Activated naive CD4-positive, alpha-beta T cell treated with anti-CD3 and anti-CD28 coated beads for 36 hours (primary cell): ENCODE data around the gene NR4A1. TPM values are rescaled to one million over a fixed set of nuclear protein-coding genes. Genes with fewer than 3 reads are reported as not detected.

Experiments
- CTCF ChIA-PET: fragments of 350-600 bp; sonication (Branson Sonifier 250); formaldehyde crosslinking; loops from one replicate; lab custom pipeline; 2021; ENCODE audit warnings: antibody characterized with exemption; lab: Charles Lee
- DNase-seq: peaks from one replicate; pipeline ENCODE4 v3.0.0-alpha.2; 2020
- H3K27ac Mint-ChIP-seq: one replicate; pipeline ENCODE4 v1.8.0; 2021; ENCODE audit warnings: mild to moderate bottlenecking, mixed read lengths
- H3K27me3 Mint-ChIP-seq: one replicate; pipeline ENCODE4 v1.8.0; 2021; ENCODE audit warnings: low read depth, mixed read lengths
- H3K36me3 Mint-ChIP-seq: one replicate; pipeline ENCODE4 v1.8.0; 2021; ENCODE audit warnings: low read depth, mixed read lengths
- H3K4me1 Mint-ChIP-seq: one replicate; pipeline ENCODE4 v1.8.0; 2021; ENCODE audit warnings: low read depth, mixed read lengths
- H3K4me3 Mint-ChIP-seq: one replicate; pipeline ENCODE4 v1.8.0; 2021; ENCODE audit warnings: mild to moderate bottlenecking, moderate library complexity, mixed read lengths
- H3K9me3 Mint-ChIP-seq: one replicate; pipeline ENCODE4 v1.8.0; 2021; ENCODE audit warnings: mixed read lengths
- intact Hi-C: fragments of 100-400 bp; cut with micrococcal nuclease; formaldehyde crosslinking; loops from one replicate; pipeline ENCODE4 v1.15.1; 2023
- total RNA-seq, 2 experiments: library from RNA; stranded (reverse); gene quantifications; one replicate each; pipeline ENCODE4 v1.2.3, GENCODE V29; 2021

Gene NR4A1
- total RNA-seq, 2 experiments from 2014 or later: 64.2 to 64.8 TPM

DNA sequence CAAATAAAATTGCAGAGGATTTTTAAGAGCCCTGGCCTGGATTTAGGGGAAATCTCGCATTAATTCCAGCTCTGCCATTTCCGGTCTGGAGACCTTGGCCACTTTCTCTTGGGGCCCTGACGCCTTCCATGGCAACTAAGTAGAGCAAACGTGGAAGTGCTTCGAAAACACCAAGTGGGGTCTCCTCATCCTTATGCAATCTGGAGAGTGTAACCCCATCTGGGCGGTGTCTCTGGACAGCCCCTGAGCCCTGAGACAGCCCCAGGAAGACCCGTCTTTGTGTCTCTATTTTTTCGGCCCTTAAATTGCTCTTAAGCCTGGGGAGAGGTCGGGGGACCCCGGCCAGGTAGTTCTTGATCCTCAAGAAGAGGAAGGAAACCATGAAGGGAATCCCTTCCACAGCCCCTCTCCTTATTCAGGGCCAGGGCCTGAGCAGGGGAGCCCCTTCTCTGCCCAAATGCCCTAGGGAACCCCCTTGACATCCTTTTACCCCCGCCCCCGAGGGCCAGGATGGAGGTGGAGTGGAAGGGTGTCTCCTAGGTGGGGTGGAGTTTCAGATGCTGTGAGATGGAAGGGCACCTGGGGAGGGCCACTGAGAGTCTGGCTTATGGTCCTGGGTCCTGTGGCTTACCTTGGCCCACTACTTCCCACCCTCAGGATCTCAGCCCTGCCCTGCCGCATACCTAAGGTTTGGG is 17.6 kb upstream of the NR4A1 start:
- peaks cover 2% of the 10 kb centered on the region for H3K36me3 Mint-ChIP-seq
- intact Hi-C loops: loop anchor here (1.0 kb wide), 1 partner anchor 18 kb away; the partner anchor contains the start of gene NR4A1
- peak overlapping the region; percentile 56 for H3K4me3 Mint-ChIP-seq
- H3K9me3 Mint-ChIP-seq: no peaks in the 10 kb centered on the region
- peaks cover 41% of the 10 kb centered on the region for H3K4me1 Mint-ChIP-seq
- CTCF ChIA-PET: interaction anchor here (1.3 to 13.8 kb wide), 9 partner anchors 11 to 88 kb away, joined by 3 to 315 read pairs (median 11); partner anchors contain the start of gene ATG101
- no peaks in the 10 kb centered on the region for H3K27me3 Mint-ChIP-seq
- no peak for DNase-seq
- H3K27ac Mint-ChIP-seq: peak overlapping the region; percentile 47

DNA sequence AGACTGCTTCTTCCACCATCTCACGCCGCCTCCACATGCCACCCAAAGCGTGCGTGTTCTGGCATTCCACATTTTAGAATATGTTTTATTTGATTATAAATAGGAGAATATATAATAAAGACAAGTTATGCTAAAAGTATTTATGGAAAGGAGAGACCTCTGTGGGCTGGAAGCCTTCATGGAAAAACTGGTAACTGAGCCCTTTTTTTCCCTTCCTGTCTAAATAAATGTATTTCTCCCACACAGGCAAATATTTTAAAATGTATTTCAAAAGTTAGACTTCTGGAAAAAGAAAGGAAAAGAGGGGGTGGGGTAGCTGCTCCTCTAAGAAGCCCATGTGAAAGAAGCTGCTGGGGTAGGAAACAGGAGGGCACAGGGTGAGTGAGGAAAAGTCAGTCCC is 16.1 kb upstream of the NR4A1 start:
- Mint-ChIP-seq H3K4me1 (peaks cover 57% of the 10 kb centered on the region), H3K36me3 (peaks cover 2% of the 10 kb centered on the region), H3K9me3 (no peaks in the 10 kb centered on the region), H3K27me3 (no peaks in the 10 kb centered on the region), H3K4me3 (no peak overlapping the region), H3K27ac (no peak overlapping the region)
- intact Hi-C loops: no loop called here
- CTCF ChIA-PET: interaction anchor here (0.7 to 12.3 kb wide), 6 partner anchors 9 to 105 kb away, joined by 3 to 94 read pairs (median 5); partner anchors contain the start of gene ATG101
- DNase-seq: no peak

DNA sequence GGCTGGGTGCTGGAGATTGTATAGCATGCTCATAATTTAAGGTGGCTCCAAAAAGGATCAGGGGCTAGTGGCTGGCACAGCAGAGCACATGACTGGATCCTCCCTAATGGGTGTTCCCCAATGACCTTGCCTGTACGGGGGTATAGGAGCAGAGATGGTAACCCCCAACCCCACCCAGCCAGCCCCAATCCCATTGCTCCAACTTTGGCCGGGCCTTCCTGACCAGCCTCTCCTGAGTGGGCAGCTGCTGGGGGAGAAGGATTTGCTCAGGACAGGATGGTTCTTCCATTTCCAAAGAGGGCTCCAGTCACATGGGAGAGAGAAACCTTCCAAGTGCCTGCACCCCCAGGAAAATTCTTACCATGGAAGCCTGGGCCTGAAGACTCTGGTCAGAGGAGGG is 15.3 kb upstream of the NR4A1 start:
- intact Hi-C loops: loop anchor here (1.0 kb wide), 1 partner anchor 33 kb away; the partner anchor contains the start of gene ATG101
- Mint-ChIP-seq H3K36me3 (peaks cover 2% of the 10 kb centered on the region), H3K4me3 (peak overlapping the region; percentile 52), H3K27ac (no peak overlapping the region), H3K27me3 (no peaks in the 10 kb centered on the region), H3K9me3 (no peaks in the 10 kb centered on the region), H3K4me1 (peaks cover 65% of the 10 kb centered on the region)
- CTCF ChIA-PET: interaction anchor here (0.7 to 12.3 kb wide), 3 partner anchors 10 to 105 kb away, joined by 3 to 94 read pairs (median 7); no protein-coding TSS in a partner anchor
- no peak for DNase-seq

DNA sequence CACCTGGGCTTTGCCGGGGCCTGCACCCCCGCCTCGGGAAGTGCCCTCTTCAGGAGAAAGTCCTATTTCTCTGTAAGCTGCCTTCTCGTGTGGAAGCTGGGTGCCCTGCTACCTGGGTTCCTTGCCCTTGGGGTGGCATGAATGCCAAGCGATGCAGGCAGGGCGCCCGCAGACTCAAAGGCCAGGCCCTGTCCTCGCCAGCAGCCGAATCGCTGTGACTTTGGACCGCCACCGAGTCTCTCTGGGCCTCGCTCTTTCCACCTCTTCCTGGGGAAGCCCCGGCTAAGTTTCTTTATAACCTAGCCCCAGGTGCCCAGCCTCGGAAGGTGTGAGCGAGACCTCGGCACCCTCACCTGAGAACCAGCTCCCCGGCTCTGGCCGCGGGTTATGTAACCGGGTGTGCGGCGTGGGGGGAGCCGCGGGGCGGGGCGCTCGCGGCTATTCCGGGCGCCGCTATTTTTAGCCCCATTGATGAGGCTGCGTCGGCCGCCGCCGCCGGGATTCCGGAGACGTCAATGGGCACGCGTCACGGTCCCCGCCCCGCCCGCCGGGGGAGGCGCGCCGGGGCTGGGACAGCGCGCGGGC is 14.6 kb upstream of the NR4A1 start:
- peak overlapping the region; percentile 52 for H3K4me3 Mint-ChIP-seq
- H3K27me3 Mint-ChIP-seq: no peaks in the 10 kb centered on the region
- peak; percentile 76 for DNase-seq
- peak overlapping the region; percentile 19 for H3K27ac Mint-ChIP-seq
- intact Hi-C loops: loop anchor here (1.0 kb wide), 2 partner anchors 15 to 33 kb away; partner anchors contain the start of genes ATG101 and NR4A1
- peaks cover 70% of the 10 kb centered on the region for H3K4me1 Mint-ChIP-seq
- peaks cover 2% of the 10 kb centered on the region for H3K36me3 Mint-ChIP-seq
- CTCF ChIA-PET: interaction anchor here (1.5 to 12.3 kb wide), 3 partner anchors 11 to 16 kb away, joined by 3 to 94 read pairs (median 7); no protein-coding TSS in a partner anchor
- no peaks in the 10 kb centered on the region for H3K9me3 Mint-ChIP-seq

DNA sequence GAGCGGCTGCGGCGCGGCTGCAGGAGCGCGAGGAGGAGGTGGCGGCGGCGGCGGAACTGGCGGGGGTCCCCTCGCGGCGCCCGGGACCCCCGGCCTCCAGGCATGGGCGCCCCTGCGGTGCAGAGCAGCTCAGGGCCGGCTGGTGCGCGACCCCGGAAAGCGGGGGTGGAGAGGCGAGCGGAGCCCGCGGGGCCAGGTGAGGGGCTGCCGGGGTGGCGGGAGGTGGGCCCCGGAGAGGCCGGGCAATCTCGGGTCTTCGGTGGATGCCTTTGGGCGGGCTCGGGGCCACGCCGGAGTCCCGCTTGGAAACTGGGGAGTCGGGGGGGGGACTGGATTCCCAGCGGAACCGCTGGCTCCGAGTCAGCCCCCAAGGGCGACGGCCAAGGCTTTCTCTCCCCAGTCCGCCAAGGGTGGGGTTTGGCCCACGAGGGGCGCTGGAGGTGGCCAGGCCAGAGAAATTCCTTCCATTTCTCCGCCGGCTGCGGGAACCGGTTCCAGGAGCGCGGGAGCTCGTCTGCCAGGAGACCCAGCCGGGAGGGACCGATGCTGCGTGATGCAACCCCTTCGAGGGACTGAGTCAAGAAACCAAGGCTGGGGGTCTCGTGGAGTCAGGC is 13.9 kb upstream of the NR4A1 start:
- H3K27ac Mint-ChIP-seq: peak overlapping the region; percentile 16
- H3K4me3 Mint-ChIP-seq: peak overlapping the region; percentile 70
- CTCF ChIA-PET: interaction anchor here (1.5 to 12.3 kb wide), 2 partner anchors 11 to 16 kb away, joined by 3 to 94 read pairs; no protein-coding TSS in a partner anchor
- H3K36me3 Mint-ChIP-seq: peaks cover 4% of the 10 kb centered on the region
- no peaks in the 10 kb centered on the region for H3K27me3 Mint-ChIP-seq
- peaks cover 76% of the 10 kb centered on the region for H3K4me1 Mint-ChIP-seq
- intact Hi-C loops: loop anchor here (1.0 kb wide), 1 partner anchor 14 kb away; the partner anchor contains the start of gene NR4A1
- DNase-seq: no peak
- no peaks in the 10 kb centered on the region for H3K9me3 Mint-ChIP-seq

DNA sequence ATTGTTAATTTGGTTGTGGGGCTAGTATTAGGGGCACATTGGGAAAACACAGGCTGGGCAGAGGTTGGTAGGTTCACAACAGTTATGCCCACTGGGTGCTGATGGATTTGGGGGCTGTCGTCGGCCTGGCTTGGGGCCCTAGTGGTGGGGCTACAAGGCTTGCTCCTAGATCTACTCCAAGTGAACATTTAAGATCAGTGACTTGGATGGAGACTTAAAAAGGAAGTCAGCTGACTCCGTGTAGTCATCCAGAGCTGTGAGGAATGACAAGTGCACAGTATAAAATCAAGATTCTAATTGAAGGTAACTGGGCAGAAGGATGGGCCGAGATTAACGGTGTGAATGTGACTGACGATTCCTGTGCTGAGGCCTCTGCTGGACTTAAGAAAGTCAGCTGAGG is 12.8 kb upstream of the NR4A1 start:
- peaks cover 75% of the 10 kb centered on the region for H3K4me1 Mint-ChIP-seq
- CTCF ChIA-PET: interaction anchor here (0.8 to 12.3 kb wide), 6 partner anchors 8 to 83 kb away, joined by 3 to 94 read pairs (median 4); partner anchors contain the start of genes ATG101 and NR4A1
- peak overlapping the region; percentile 9 for H3K27ac Mint-ChIP-seq

DNA sequence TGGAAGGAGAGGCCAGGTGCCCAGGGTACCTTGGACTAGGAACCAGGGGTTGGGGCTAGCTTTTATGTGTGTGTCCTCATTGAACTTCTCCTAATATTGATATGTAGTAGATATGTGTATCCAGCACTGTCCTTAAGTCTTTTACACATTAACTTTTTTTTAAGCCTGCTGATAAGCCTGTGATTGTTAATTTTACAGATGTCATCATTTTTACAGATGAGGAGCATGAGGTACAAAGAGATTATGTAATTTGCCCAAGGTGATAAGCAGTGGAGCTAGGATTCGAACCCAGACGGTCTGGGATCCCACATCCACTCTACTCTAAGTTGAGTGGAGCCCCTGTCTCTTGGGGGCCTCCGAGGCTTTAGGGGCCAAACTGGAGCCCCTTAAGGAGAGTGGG is 10.2 kb upstream of the NR4A1 start:
- CTCF ChIA-PET: interaction anchor here (1.0 to 12.3 kb wide), 4 partner anchors 15 to 42 kb away, joined by 3 to 94 read pairs (median 4); no protein-coding TSS in a partner anchor
- H3K36me3 Mint-ChIP-seq: peaks cover 4% of the 10 kb centered on the region
- no peaks in the 10 kb centered on the region for H3K9me3 Mint-ChIP-seq
- H3K4me3 Mint-ChIP-seq: no peak overlapping the region
- intact Hi-C loops: no loop called here
- H3K27ac Mint-ChIP-seq: no peak overlapping the region
- H3K27me3 Mint-ChIP-seq: no peaks in the 10 kb centered on the region
- H3K4me1 Mint-ChIP-seq: peaks cover 64% of the 10 kb centered on the region
- no peak for DNase-seq

More for the DNA sequence above, 12.8 kb upstream of the NR4A1 start:
- H3K27me3 Mint-ChIP-seq: no peaks in the 10 kb centered on the region
- no peaks in the 10 kb centered on the region for H3K9me3 Mint-ChIP-seq
- intact Hi-C loops: no loop called here
- DNase-seq: no peak
- H3K4me3 Mint-ChIP-seq: peak overlapping the region; percentile 70
- H3K36me3 Mint-ChIP-seq: peaks cover 4% of the 10 kb centered on the region

DNA sequence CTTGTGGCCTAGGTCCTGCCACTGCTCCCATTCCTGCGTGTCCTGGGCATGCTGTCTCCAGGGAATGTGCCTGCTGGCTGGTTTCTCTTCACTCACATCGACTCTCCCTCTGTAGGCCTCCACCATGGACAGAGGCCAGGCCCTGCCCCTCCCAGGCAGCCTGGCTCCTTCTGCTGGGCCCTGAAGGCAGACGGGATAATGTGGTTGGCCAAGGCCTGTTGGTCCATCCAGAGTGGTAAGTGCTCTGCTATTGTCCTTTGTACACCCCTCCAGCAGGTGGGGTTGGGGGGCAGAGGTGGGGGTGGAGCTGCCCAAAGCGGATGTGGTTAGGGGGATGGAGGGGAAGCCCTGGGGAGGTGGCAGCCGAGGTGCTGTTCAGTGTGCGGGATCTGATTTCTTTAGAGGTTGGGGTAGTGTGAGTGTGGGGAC is 9.5 kb upstream of the NR4A1 start:
- Mint-ChIP-seq H3K27me3 (no peaks in the 10 kb centered on the region), H3K36me3 (peaks cover 4% of the 10 kb centered on the region), H3K27ac (peak overlapping the region; percentile 78), H3K4me1 (peaks cover 63% of the 10 kb centered on the region), H3K4me3 (peak overlapping the region; percentile 41), H3K9me3 (no peaks in the 10 kb centered on the region)
- CTCF ChIA-PET: interaction anchor here (1.0 to 12.3 kb wide), 2 partner anchors 16 to 32 kb away, joined by 3 to 94 read pairs; no protein-coding TSS in a partner anchor
- peak; percentile 69 for DNase-seq
- intact Hi-C loops: no loop called here

DNA sequence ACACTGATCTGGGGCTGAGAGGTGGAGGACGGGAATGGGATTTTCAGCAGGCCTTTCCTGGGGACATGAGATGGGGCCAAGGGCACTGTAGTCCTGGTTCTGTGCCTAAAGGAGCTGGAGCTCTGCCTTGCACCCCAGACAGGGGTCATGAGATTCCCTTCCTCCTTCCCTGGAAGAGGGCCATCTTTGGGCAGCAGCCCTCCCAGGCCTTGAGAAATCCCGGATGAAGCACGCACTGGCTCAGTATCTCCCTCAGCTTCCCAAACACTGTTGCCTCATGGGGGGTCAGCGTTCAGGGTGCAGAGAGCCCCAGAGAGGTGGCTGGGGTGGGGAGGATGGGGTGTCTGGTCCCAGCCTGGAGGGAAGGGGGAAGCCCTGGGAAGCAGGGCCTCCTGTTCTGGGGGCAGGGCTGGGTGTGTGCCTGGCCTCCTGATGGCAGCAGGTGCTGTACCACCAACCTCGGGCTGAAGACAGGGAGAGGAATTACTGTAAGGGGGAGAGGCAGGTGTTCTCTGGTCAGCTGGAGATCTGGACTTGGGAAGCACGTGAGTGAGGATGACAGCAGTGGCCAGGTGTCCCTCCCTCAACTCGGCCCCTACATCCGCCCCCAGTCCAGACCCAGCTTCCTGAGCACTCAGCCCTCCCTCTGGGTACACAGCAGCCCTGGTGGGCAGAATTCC is 8.4 kb upstream of the NR4A1 start:
- Mint-ChIP-seq H3K36me3 (peaks cover 4% of the 10 kb centered on the region), H3K27ac (no peak overlapping the region), H3K4me1 (peaks cover 61% of the 10 kb centered on the region), H3K4me3 (no peak overlapping the region), H3K27me3 (no peaks in the 10 kb centered on the region), H3K9me3 (no peaks in the 10 kb centered on the region)
- CTCF ChIA-PET: interaction anchor here (12.3 kb wide), 1 partner anchor 17 kb away, joined by 94 read pairs; no protein-coding TSS in a partner anchor
- no peak for DNase-seq
- intact Hi-C loops: no loop called here

DNA sequence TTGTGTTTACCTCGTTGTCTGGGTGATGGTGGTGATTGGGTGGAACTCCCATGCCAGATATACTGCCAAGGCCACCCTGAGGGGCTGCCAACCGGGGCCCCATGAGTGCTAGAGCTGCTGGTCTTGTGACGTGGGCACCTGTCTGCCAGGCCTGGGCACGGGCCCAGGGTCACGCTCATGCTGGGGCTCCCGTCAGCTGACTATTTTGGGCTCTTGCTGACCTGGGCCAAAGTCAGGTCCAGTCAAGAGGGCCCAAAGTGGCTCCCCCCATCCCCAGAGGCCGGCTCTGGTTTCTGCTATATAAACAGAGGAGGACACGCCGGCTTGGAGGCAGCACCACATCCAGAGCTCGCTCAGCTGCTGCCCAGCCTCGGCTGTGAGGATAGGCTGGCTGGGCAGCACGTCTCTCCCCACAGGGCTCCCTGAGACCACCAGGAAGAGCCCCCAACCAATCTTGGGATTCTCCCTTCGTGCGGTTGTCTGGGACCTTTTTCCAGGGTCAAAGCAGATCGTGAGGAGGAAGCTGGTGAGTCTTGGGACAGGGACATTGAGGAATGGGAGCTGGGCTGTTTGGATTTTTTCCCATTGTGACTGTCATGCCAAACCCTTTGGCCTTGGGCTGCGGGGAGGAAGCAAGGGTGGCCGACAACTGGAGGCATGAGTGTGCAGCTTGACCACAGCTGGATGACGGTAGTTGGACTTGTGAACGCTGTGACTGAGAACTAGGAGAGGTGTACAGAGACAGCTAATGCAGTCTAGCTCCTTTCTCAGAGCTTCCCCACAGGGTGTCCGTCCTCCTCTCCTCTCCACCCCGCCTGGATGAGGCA is 7.6 kb upstream of the NR4A1 start:
- Mint-ChIP-seq H3K27me3 (no peaks in the 10 kb centered on the region), H3K4me3 (no peak overlapping the region), H3K9me3 (no peaks in the 10 kb centered on the region), H3K36me3 (peaks cover 2% of the 10 kb centered on the region), H3K4me1 (peaks cover 56% of the 10 kb centered on the region), H3K27ac (no peak overlapping the region)
- intact Hi-C loops: no loop called here
- DNase-seq: no peak
- CTCF ChIA-PET: interaction anchor here (12.3 kb wide), 1 partner anchor 18 kb away, joined by 94 read pairs; no protein-coding TSS in a partner anchor
